ENCODE results near the gene UPP2.

DNA sequence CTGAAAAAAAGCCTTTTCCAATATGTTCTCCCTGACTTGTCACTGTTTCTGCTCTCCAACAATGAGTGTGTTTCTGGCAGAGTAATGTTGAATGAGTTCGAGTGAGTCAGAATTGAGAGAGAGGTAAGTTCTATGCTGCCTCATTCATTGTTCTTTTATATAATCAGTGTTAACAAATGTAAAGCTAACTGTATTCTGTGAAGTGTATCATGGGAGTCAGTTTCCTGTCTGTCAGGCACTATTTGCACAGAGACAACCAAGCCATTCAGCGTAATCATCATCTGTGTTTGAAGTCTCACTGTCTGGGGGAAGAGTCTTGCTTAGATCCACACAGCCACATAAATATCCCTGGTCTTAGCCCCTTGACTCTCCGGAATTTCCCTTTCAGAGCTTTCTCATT, 22.0 kb upstream of the UPP2 start:
- TF ChIP-seq, protein P1, sequence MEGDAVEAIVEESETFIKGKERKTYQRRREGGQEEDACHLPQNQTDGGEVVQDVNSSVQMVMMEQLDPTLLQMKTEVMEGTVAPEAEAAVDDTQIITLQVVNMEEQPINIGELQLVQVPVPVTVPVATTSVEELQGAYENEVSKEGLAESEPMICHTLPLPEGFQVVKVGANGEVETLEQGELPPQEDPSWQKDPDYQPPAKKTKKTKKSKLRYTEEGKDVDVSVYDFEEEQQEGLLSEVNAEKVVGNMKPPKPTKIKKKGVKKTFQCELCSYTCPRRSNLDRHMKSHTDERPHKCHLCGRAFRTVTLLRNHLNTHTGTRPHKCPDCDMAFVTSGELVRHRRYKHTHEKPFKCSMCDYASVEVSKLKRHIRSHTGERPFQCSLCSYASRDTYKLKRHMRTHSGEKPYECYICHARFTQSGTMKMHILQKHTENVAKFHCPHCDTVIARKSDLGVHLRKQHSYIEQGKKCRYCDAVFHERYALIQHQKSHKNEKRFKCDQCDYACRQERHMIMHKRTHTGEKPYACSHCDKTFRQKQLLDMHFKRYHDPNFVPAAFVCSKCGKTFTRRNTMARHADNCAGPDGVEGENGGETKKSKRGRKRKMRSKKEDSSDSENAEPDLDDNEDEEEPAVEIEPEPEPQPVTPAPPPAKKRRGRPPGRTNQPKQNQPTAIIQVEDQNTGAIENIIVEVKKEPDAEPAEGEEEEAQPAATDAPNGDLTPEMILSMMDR (conservative IDR thresholded peaks at IDR 0.05; ENCODE audit: low read length): no peak
- TF ChIP-seq EZH2phosphoT487 (IDR thresholded peaks at IDR 0.05; ENCODE audit: borderline replicate concordance): no peak

Data from Loucy (cell line).